ENCODE measurements around the gene TMEM80.

TMEM80 gene

GRCh38 chr11:679271-680207, 16.1 kb upstream of the TMEM80 start:
- ChIA-PET CTCF (interaction anchor here (0.9 kb wide), 1 partner anchor 14 kb away, joined by 3 read pairs; no protein-coding TSS in a partner anchor), POLR2A (no interaction called here)
- DNase-seq (ENCODE audit: extremely low spot score) = no peak
- TF ChIP-seq FOXA1 (IDR thresholded peaks at IDR 0.05) (no peak), CTBP1 (IDR thresholded peaks at IDR 0.05; ENCODE audit: borderline replicate concordance) (no peak), NFRKB (IDR thresholded peaks at IDR 0.05) (no peak), SP1 (IDR thresholded peaks at IDR 0.05) (no peak), ELF4 (IDR thresholded peaks at IDR 0.05) (no peak), FOXM1 (IDR thresholded peaks at IDR 0.05; ENCODE audit: borderline replicate concordance) (no peak), PKNOX1 (IDR thresholded peaks at IDR 0.05) (no peak), SUZ12 (IDR thresholded peaks at IDR 0.05) (no peak), ZNF384 (IDR thresholded peaks at IDR 0.05) (no peak), HDGF (IDR thresholded peaks at IDR 0.05; ENCODE audit: borderline replicate concordance) (no peak), BHLHE40 (IDR thresholded peaks at IDR 0.05; ENCODE audit: borderline replicate concordance) (no peak), ARNT (IDR thresholded peaks at IDR 0.05) (no peak), LEF1 (IDR thresholded peaks at IDR 0.05; ENCODE audit: borderline replicate concordance) (no peak), L3MBTL2 (conservative IDR thresholded peaks at IDR 0.05) (no peak), FOXK2 (IDR thresholded peaks at IDR 0.05) (no peak), TARDBP (IDR thresholded peaks at IDR 0.05) (no peak)

- ChIA-PET POLR2A (no interaction called here), CTCF (interaction anchor here (0.6 to 0.9 kb wide), 2 partner anchors 13 to 141 kb away, joined by 3 to 9 read pairs; no protein-coding TSS in a partner anchor)
- TF ChIP-seq FOXK2 (IDR thresholded peaks at IDR 0.05) = no peak
- no peak for TF ChIP-seq SP1 (IDR thresholded peaks at IDR 0.05)
- no peak for TF ChIP-seq ELF4 (IDR thresholded peaks at IDR 0.05)
- no peak for DNase-seq (ENCODE audit: extremely low spot score)
Measured at GRCh38 chr11:680476-680875, 15.1 kb upstream of the TMEM80 start.

- TF ChIP-seq TARDBP (IDR thresholded peaks at IDR 0.05) (no peak), FOXM1 (IDR thresholded peaks at IDR 0.05; ENCODE audit: borderline replicate concordance) (no peak), L3MBTL2 (conservative IDR thresholded peaks at IDR 0.05) (no peak), BHLHE40 (IDR thresholded peaks at IDR 0.05; ENCODE audit: borderline replicate concordance) (no peak), ARNT (IDR thresholded peaks at IDR 0.05) (no peak), FOXA1 (IDR thresholded peaks at IDR 0.05) (no peak), ZNF384 (IDR thresholded peaks at IDR 0.05) (no peak), FOXK2 (IDR thresholded peaks at IDR 0.05) (no peak), SP1 (IDR thresholded peaks at IDR 0.05) (no peak), HDGF (IDR thresholded peaks at IDR 0.05; ENCODE audit: borderline replicate concordance) (no peak), NFRKB (IDR thresholded peaks at IDR 0.05) (no peak), ELF4 (IDR thresholded peaks at IDR 0.05) (no peak), LEF1 (IDR thresholded peaks at IDR 0.05; ENCODE audit: borderline replicate concordance) (no peak), PKNOX1 (IDR thresholded peaks at IDR 0.05) (no peak), SUZ12 (IDR thresholded peaks at IDR 0.05) (no peak), CTBP1 (IDR thresholded peaks at IDR 0.05; ENCODE audit: borderline replicate concordance) (no peak)
- ChIA-PET CTCF (interaction anchor here (0.6 kb wide), 1 partner anchor 142 kb away, joined by 9 read pairs; no protein-coding TSS in a partner anchor), POLR2A (interaction anchor here (1.0 kb wide), 1 partner anchor 12 kb away, joined by 3 read pairs; no protein-coding TSS in a partner anchor)
- no peak for DNase-seq (ENCODE audit: extremely low spot score)
Measured at GRCh38 chr11:680970-681369, 14.6 kb upstream of the TMEM80 start.

GRCh38 chr11:686451-687243, 9.0 kb upstream of the TMEM80 start:
- TF ChIP-seq SUZ12 (IDR thresholded peaks at IDR 0.05) (no peak), NFRKB (IDR thresholded peaks at IDR 0.05) (no peak), BHLHE40 (IDR thresholded peaks at IDR 0.05; ENCODE audit: borderline replicate concordance) (no peak), SP1 (IDR thresholded peaks at IDR 0.05) (no peak), HDGF (IDR thresholded peaks at IDR 0.05; ENCODE audit: borderline replicate concordance) (no peak), CTBP1 (IDR thresholded peaks at IDR 0.05; ENCODE audit: borderline replicate concordance) (no peak), FOXA1 (IDR thresholded peaks at IDR 0.05) (no peak), FOXK2 (IDR thresholded peaks at IDR 0.05) (no peak), ELF4 (IDR thresholded peaks at IDR 0.05) (no peak), ZNF384 (IDR thresholded peaks at IDR 0.05) (no peak), L3MBTL2 (conservative IDR thresholded peaks at IDR 0.05) (no peak), ARNT (IDR thresholded peaks at IDR 0.05) (no peak), LEF1 (IDR thresholded peaks at IDR 0.05; ENCODE audit: borderline replicate concordance) (no peak), PKNOX1 (IDR thresholded peaks at IDR 0.05) (no peak), FOXM1 (IDR thresholded peaks at IDR 0.05; ENCODE audit: borderline replicate concordance) (no peak), TARDBP (IDR thresholded peaks at IDR 0.05) (no peak)
- ChIA-PET POLR2A (no interaction called here), CTCF (no interaction called here)
- no peak for DNase-seq (ENCODE audit: extremely low spot score)

GRCh38 chr11:687751-688150, 7.9 kb upstream of the TMEM80 start:
- TF ChIP-seq ZNF384 (IDR thresholded peaks at IDR 0.05) = no peak
- no peak for TF ChIP-seq PKNOX1 (IDR thresholded peaks at IDR 0.05)
- TF ChIP-seq LEF1 (IDR thresholded peaks at IDR 0.05; ENCODE audit: borderline replicate concordance) = no peak
- no peak for TF ChIP-seq CTBP1 (IDR thresholded peaks at IDR 0.05; ENCODE audit: borderline replicate concordance)
- no peak for TF ChIP-seq SP1 (IDR thresholded peaks at IDR 0.05)
- TF ChIP-seq SUZ12 (IDR thresholded peaks at IDR 0.05) = no peak
- no peak for TF ChIP-seq FOXA1 (IDR thresholded peaks at IDR 0.05)
- TF ChIP-seq ARNT (IDR thresholded peaks at IDR 0.05) = no peak
- ChIA-PET CTCF (no interaction called here), POLR2A (no interaction called here)
- DNase-seq (ENCODE audit: extremely low spot score) = no peak
